A673 (cell line): ENCODE data around the gene MLN.

ENCODE experiments used
- EZH2 ChIP-seq: fragments of 200-600 bp; sonication (generic); IDR thresholded peaks from 2 replicates; pipeline ENCODE4 v1.6.1; 2017; ENCODE audit warnings: borderline replicate concordance, low read depth, mild to moderate bottlenecking, mixed read lengths, antibody characterized with exemption, low read length; ENCODE audit not compliant: poor library complexity, severe bottlenecking
- TF ChIP-seq, protein P1 (sequence below): fragments of 300-800, 200-600 bp; sonication (generic); conservative IDR thresholded peaks from 2 replicates; pipeline ENCODE4 v1.5.1; 2017; ENCODE audit warnings: low read depth, mild to moderate bottlenecking, antibody characterized with exemption, low read length, moderate library complexity, mixed read lengths

DNA sequence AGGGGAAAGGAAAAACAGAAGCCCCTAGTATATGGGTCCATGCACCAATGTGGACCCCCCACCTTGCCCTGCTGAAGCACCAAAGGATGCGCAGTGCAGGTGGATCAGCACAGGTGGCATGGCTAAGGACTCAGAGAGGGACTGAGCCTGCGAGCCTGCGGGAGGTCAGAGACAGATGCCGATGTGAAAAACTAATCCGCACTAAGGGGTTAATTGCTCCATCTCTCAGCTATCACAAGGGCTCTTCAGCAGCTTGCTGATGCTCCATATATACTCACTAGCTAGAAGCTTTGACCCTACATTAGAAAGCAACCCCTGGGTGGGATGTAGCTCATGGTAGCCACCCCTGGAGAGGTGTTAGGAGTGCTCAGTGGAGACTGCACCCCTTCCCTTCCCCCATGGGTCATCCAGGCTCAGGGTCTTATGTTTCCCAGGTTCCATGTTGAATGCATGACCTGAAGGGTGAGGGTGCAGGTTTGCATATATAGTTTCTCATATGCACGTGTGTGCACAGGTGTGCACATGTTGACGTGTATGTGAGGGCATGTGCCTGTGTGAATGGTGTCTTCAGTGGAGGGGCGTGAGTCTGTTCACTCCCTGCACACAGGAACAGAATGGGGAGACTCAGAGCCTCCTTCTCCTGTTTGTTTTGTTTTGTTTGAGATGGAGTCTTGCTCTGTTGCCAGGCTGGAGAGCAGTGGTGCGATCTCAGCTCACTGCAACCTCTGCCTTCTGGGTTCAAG lies 43.7 kb downstream of the MLN start:
- TF ChIP-seq, protein P1, sequence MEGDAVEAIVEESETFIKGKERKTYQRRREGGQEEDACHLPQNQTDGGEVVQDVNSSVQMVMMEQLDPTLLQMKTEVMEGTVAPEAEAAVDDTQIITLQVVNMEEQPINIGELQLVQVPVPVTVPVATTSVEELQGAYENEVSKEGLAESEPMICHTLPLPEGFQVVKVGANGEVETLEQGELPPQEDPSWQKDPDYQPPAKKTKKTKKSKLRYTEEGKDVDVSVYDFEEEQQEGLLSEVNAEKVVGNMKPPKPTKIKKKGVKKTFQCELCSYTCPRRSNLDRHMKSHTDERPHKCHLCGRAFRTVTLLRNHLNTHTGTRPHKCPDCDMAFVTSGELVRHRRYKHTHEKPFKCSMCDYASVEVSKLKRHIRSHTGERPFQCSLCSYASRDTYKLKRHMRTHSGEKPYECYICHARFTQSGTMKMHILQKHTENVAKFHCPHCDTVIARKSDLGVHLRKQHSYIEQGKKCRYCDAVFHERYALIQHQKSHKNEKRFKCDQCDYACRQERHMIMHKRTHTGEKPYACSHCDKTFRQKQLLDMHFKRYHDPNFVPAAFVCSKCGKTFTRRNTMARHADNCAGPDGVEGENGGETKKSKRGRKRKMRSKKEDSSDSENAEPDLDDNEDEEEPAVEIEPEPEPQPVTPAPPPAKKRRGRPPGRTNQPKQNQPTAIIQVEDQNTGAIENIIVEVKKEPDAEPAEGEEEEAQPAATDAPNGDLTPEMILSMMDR: no peak
- no peak for TF ChIP-seq EZH2
